HuH-7.5 (cell line): ENCODE measurements around the gene PLD5.

Source experiments
- DNase-seq: peaks from one replicate; pipeline ENCODE4 v3.0.0; 2011; ENCODE audit warnings: low spot score

Gene PLD5

GRCh38 chr1:242524571-242525359 is at the start of gene PLD5:
Gene PLD5 (minus strand): TSS chr1:242524697.
- DNase-seq: no peak

GRCh38 chr1:242569867-242570266 is 45.4 kb upstream of the PLD5 start:
- DNase-seq: no peak

GRCh38 chr1:242568666-242569065 is 44.2 kb upstream of the PLD5 start:
- no peak for DNase-seq

GRCh38 chr1:242567596-242567995 is 43.1 kb upstream of the PLD5 start:
- no peak for DNase-seq

- DNase-seq: no peak
Observed at GRCh38 chr1:242556759-242557158, 32.3 kb upstream of the PLD5 start.

GRCh38 chr1:242556276-242556675 is 31.8 kb upstream of the PLD5 start:
- no peak for DNase-seq

GRCh38 chr1:242554577-242554976 is 30.1 kb upstream of the PLD5 start:
- DNase-seq: no peak

- DNase-seq: no peak
Observed at GRCh38 chr1:242546849-242547729, 22.6 kb upstream of the PLD5 start.

GRCh38 chr1:242546441-242546840 is 21.9 kb upstream of the PLD5 start:
- no peak for DNase-seq

GRCh38 chr1:242544071-242544470 is 19.6 kb upstream of the PLD5 start:
- no peak for DNase-seq

GRCh38 chr1:242542271-242542670 is 17.8 kb upstream of the PLD5 start:
- DNase-seq: no peak

GRCh38 chr1:242535986-242536385 is 11.5 kb upstream of the PLD5 start:
- no peak for DNase-seq

GRCh38 chr1:242534753-242535152 is 10.3 kb upstream of the PLD5 start:
- DNase-seq: no peak

- no peak for DNase-seq
Observed at GRCh38 chr1:242530761-242531160, 6.3 kb upstream of the PLD5 start.

GRCh38 chr1:242525769-242526168 is 1.3 kb upstream of the PLD5 start:
- no peak for DNase-seq

- DNase-seq: no peak
Observed at GRCh38 chr1:242525360-242525722, 844 bp upstream of the PLD5 start.

GRCh38 chr1:242523719-242524570 is 552 bp downstream of the PLD5 start:
- peak; percentile 57 for DNase-seq

GRCh38 chr1:242522996-242523718 is 1.3 kb downstream of the PLD5 start:
- DNase-seq: no peak

GRCh38 chr1:242522304-242522945 is 2.1 kb downstream of the PLD5 start:
- DNase-seq: no peak

- no peak for DNase-seq
Observed at GRCh38 chr1:242515555-242515954, 8.9 kb downstream of the PLD5 start.

- DNase-seq: no peak
Observed at GRCh38 chr1:242506724-242507123, 17.8 kb downstream of the PLD5 start.
